Activated T-helper 1 cell treated with anti-CD3 and anti-CD28 coated beads, Interleukin-2, amount 50 U/mL, for 16 hours (primary cell): ENCODE data around the gene STX8.

Experiments
- DNase-seq, 2 donors: peaks; one replicate each; pipeline ENCODE4 v3.0.0-alpha.2; 2020; ENCODE audit warnings: low read depth in 1 of 2, low spot score in 1 of 2

Gene STX8

GRCh38 chr17:9446528-9446927 lies 129.1 kb downstream of the STX8 start:
- DNase-seq = no peak

- DNase-seq = no peak
Observed at GRCh38 chr17:9445424-9445823, 130.2 kb downstream of the STX8 start.

- DNase-seq = no peak
Observed at GRCh38 chr17:9444687-9445086, 130.9 kb downstream of the STX8 start.

- no peak for DNase-seq
Observed at GRCh38 chr17:9443811-9444210, 131.8 kb downstream of the STX8 start.

GRCh38 chr17:9439851-9440250 lies 135.8 kb downstream of the STX8 start:
- DNase-seq = no peak

GRCh38 chr17:9436630-9437029 lies 139.0 kb downstream of the STX8 start:
- no peak for DNase-seq

- no peak for DNase-seq
Observed at GRCh38 chr17:9435165-9435564, 140.5 kb downstream of the STX8 start.

- no peak for DNase-seq
Observed at GRCh38 chr17:9434642-9435057, 141.0 kb downstream of the STX8 start.

GRCh38 chr17:9432934-9433421 lies 142.6 kb downstream of the STX8 start:
- no peak for DNase-seq

GRCh38 chr17:9432134-9432885 lies 143.3 kb downstream of the STX8 start:
- DNase-seq = no peak

GRCh38 chr17:9431620-9432019 lies 144.0 kb downstream of the STX8 start:
- no peak for DNase-seq

- DNase-seq = no peak
Observed at GRCh38 chr17:9427465-9428315, 147.9 kb downstream of the STX8 start.

- no peak for DNase-seq
Observed at GRCh38 chr17:9424071-9424640, 151.5 kb downstream of the STX8 start.

GRCh38 chr17:9421525-9421924 lies 154.1 kb downstream of the STX8 start:
- DNase-seq = no peak

GRCh38 chr17:9419932-9420453 lies 155.6 kb downstream of the STX8 start:
- DNase-seq = no peak

GRCh38 chr17:9414471-9414870 lies 161.1 kb downstream of the STX8 start:
- DNase-seq = no peak

GRCh38 chr17:9410737-9411136 lies 164.9 kb downstream of the STX8 start:
- no peak for DNase-seq

- no peak for DNase-seq
Observed at GRCh38 chr17:9410301-9410700, 165.3 kb downstream of the STX8 start.

GRCh38 chr17:9409878-9410277 lies 165.7 kb downstream of the STX8 start:
- no peak for DNase-seq

GRCh38 chr17:9408868-9409829 lies 166.5 kb downstream of the STX8 start:
- DNase-seq = no peak
